ENCODE measurements around the gene SNAP91. TPM values are rescaled to one million over a fixed set of nuclear protein-coding genes. Genes with fewer than 3 reads are reported as not detected.

SNAP91 gene
- total and polyA plus RNA-seq, 9 of the 15 experiments (the other 6 are each of a cell fraction or from before 2014, with no cell fraction given) = not detected

DNA sequence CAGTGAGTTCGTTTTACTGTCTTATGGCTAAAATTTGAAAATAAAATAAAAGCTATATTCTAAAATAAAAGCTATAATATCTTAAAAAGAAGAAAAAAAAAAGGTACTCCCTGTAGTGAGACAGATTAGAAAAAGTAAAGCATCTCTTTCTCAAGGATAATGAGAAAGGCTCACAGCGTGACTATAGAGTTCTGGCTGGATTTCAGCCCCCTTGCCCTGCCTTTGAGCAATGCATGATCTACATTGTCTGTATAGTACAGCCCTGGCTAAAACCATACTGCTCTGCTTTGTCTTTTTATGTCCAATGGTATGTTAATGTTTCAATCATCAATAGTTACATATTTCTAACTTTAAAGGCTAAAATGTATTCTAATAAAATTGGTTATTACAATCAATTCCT lies 105.3 kb downstream of the SNAP91 start:
- Histone ChIP-seq H3K9me3 (replicated peaks; ENCODE audit: control insufficient read depth, insufficient read depth, low read depth, low read length) (no peaks in the 10 kb centered on the region), H3K27me3 (ENCODE audit: control insufficient read depth in 2 of 2, insufficient read depth in 2 of 2, low read length in 2 of 2) (no peaks in the 10 kb centered on the region; a peak in 1 of 5 replicates), H3K4me2 (ENCODE audit: insufficient read depth, low read length) (no peak overlapping the region), H3K4me1 (replicated peaks in 1 of 2; ENCODE audit: control insufficient read depth in 2 of 2, insufficient read depth in 2 of 2, low read length in 2 of 2) (no peaks in the 10 kb centered on the region), H3K9me1 (ENCODE audit: control insufficient read depth, insufficient read depth, low read length) (no peaks in the 10 kb centered on the region), H3K9ac (ENCODE audit: insufficient read depth in 1 of 2, low read depth in 2 of 2, low read length in 2 of 2) (no peak overlapping the region), H3K79me2 (ENCODE audit: control insufficient read depth, insufficient read depth, low read length) (no peaks in the 10 kb centered on the region), H3K4me3 (no peak overlapping the region), H2AFZ (ENCODE audit: low read depth, low read length) (no peak overlapping the region), H4K20me1 (replicated peaks; ENCODE audit: control insufficient read depth, insufficient read depth, low read length) (no peaks in the 10 kb centered on the region), H3K27ac (ENCODE audit: extremely low read depth, low read depth, low read length) (no peak overlapping the region), H3K36me3 (ENCODE audit: control insufficient read depth, insufficient read depth, low read length) (no peaks in the 10 kb centered on the region)
- in situ Hi-C loops (cut with MboI) = loop anchor here (25.0 kb wide), 1 partner anchor 609 kb away; no protein-coding TSS in a partner anchor
- WGBS (ENCODE audit: insufficient coverage, low coverage, missing lambda C conversion rate) = 0% methylated on average over 2 of the region's 2 CpGs
- ChIA-PET CTCF (ENCODE audit: low intra/inter-chr PET ratio) (no interaction called here), POLR2A (interaction anchor here (1.6 kb wide), 1 partner anchor 9 kb away, joined by 3 read pairs; no protein-coding TSS in a partner anchor)
- TF ChIP-seq ZFP1 (CRISPR knock-in tag; IDR thresholded peaks at IDR 0.05) (no peak), CHD2 (IDR thresholded peaks at IDR 0.05; ENCODE audit: low read depth, low read length) (no peak), ZSCAN32 (CRISPR knock-in tag; IDR thresholded peaks at IDR 0.05) (no peak), HMG20B (CRISPR knock-in tag; IDR thresholded peaks at IDR 0.05) (no peak), FIP1L1 (IDR thresholded peaks at IDR 0.05; ENCODE audit: low read depth, low read length, poor library complexity, severe bottlenecking) (no peak), PHF21A (IDR thresholded peaks at IDR 0.05; ENCODE audit: borderline replicate concordance, low read depth) (no peak), MED1 (CRISPR knock-in tag; IDR thresholded peaks at IDR 0.05; ENCODE audit: borderline replicate concordance) (no peak), ASH1L (IDR thresholded peaks at IDR 0.05; ENCODE audit: borderline replicate concordance, low read depth, partially characterized antibody) (no peak), MCM5 (IDR thresholded peaks at IDR 0.05; ENCODE audit: low read depth) (no peak), FUS (optimal IDR thresholded peaks at IDR 0.05; ENCODE audit: low read depth, low read length) (no peak), SIN3A (IDR thresholded peaks at IDR 0.05; ENCODE audit: borderline replicate concordance in 2 of 2, control insufficient read depth in 1 of 2, low read depth in 2 of 2, low read length in 2 of 2) (no peak), ZNF780A (CRISPR knock-in tag; IDR thresholded peaks at IDR 0.05) (no peak), ADNP (tag; IDR thresholded peaks at IDR 0.05) (no peak), SREBF1 (IDR thresholded peaks at IDR 0.05; ENCODE audit: borderline replicate concordance, low read depth, low read length) (no peak)
- ATAC-seq (no peak), FAIRE-seq (no peak), DNase-seq (ENCODE audit: extremely low read depth in 1 of 4, low spot score in 3 of 4) (no peak)
- intact Hi-C loops (cut with micrococcal nuclease) = no loop called here
- BruUV-seq (replicated peaks) = no TSS peak

Data from K562 (cell line).